GM12878 (cell line): ENCODE data around the gene FHL2. TPM values are rescaled to one million over a fixed set of nuclear protein-coding genes. Genes with fewer than 3 reads are reported as not detected.

Experiments
- ATAC-seq: fragments of 200-7000 bp; cut with Tn5 transposase; 3 replicates; pipeline ENCODE4 v1.9.1; 2020; ENCODE audit warnings: mild to moderate bottlenecking, moderate library complexity
- BruUV-seq: library from RNA; stranded (reverse); fragments of 400-500 nt; replicated peaks from 2 replicates; lab custom pipeline; 2021; lab: Mats Ljungman, UMichigan
- CTCF ChIA-PET: fragments of 300-600 bp; sonication (Branson Sonifier 250); formaldehyde crosslinking; extraction: SDS; loops from one replicate; lab custom pipeline; 2021; ENCODE audit warnings: inconsistent platforms; lab: Yijun Ruan, JAX
- POLR2A ChIA-PET: fragments of 350-600 bp; formaldehyde crosslinking; extraction: SDS; loops from one replicate; lab custom pipeline; 2021; ENCODE audit warnings: inconsistent platforms; lab: Charles Lee
- RAD21 ChIA-PET: fragments of 300-600 bp; sonication (Branson Sonifier 250); formaldehyde crosslinking; loops from one replicate; lab custom pipeline; 2023; ENCODE audit warnings: antibody characterized with exemption; ENCODE audit not compliant: unreplicated experiment; lab: Charles Lee
- SMC1A ChIA-PET: fragments of 300-600 bp; sonication (Branson Sonifier 250); formaldehyde crosslinking; loops from one replicate; lab custom pipeline; 2023; ENCODE audit not compliant: unreplicated experiment, uncharacterized antibody; lab: Charles Lee
- DNase-seq: peaks from one replicate; pipeline ENCODE4 v3.0.0-alpha.2; 2011; ENCODE audit warnings: low read depth, low spot score
- FAIRE-seq: peaks from 3 replicates; lab custom pipeline; 2011; peaks lifted over from hg19 to GRCh38; lab: Jason Lieb, UNC
- H2AFZ ChIP-seq: 2 replicates; pipeline ENCODE4 v1.6.0; 2011; ENCODE audit warnings: low read depth, low read length, control low read depth; ENCODE audit not compliant: control insufficient read depth
- H3K27ac ChIP-seq: 2 replicates; pipeline ENCODE4 v1.5.1; 2011; ENCODE audit warnings: control low read depth; ENCODE audit not compliant: control insufficient read depth, insufficient read depth
- H3K27me3 ChIP-seq, 2 experiments: replicated peaks in 1 of 2; 2 replicates each; pipeline versions ENCODE4 v1.6.0 to v1.6.1; 2011; ENCODE audit warnings: low read length in 1 of 2; ENCODE audit not compliant: control insufficient read depth in 2 of 2, insufficient read depth in 2 of 2
- H3K36me3 ChIP-seq, 2 experiments: 2 replicates each; pipeline ENCODE4 v1.5.1; 2011; ENCODE audit warnings: low read length in 1 of 2; ENCODE audit not compliant: control insufficient read depth in 2 of 2, insufficient read depth in 2 of 2
- H3K4me1 ChIP-seq: 2 replicates; pipeline ENCODE4 v1.6.1; 2011; ENCODE audit warnings: mild to moderate bottlenecking, low read length, moderate library complexity, mixed read lengths; ENCODE audit not compliant: control insufficient read depth, insufficient read depth
- H3K4me2 ChIP-seq: 2 replicates; pipeline ENCODE4 v1.6.0; 2011; ENCODE audit warnings: control low read depth; ENCODE audit not compliant: control insufficient read depth, insufficient read depth
- H3K4me3 ChIP-seq: fragments of 200-600 bp; sonication (generic); 2 replicates; pipeline ENCODE4 v1.5.1; 2016
- H3K79me2 ChIP-seq: 2 replicates; pipeline ENCODE4 v1.6.0; 2011; ENCODE audit warnings: low read length; ENCODE audit not compliant: control insufficient read depth, insufficient read depth
- H3K9ac ChIP-seq: 2 replicates; pipeline ENCODE4 v1.8.0; 2011; ENCODE audit warnings: low read length, control low read depth, mixed read lengths; ENCODE audit not compliant: control insufficient read depth, insufficient read depth
- H3K9me3 ChIP-seq: replicated peaks from 3 replicates; pipeline ENCODE4 v1.5.1; 2011; ENCODE audit warnings: mild to moderate bottlenecking, low read length; ENCODE audit not compliant: control insufficient read depth, insufficient read depth
- H4K20me1 ChIP-seq: 2 replicates; pipeline ENCODE4 v1.6.0; 2011; ENCODE audit not compliant: control insufficient read depth, insufficient read depth
- CBX3 ChIP-seq: fragments of 200-600 bp; sonication (generic); IDR thresholded peaks from 2 replicates; pipeline ENCODE4 v1.6.1; 2016; ENCODE audit warnings: low read depth, borderline replicate concordance
- DPF2 ChIP-seq: fragments of 450-650 bp; IDR thresholded peaks from 2 replicates; pipeline ENCODE4 v1.6.1; 2017; ENCODE audit warnings: mild to moderate bottlenecking
- KAT2A ChIP-seq: conservative IDR thresholded peaks from 2 replicates; pipeline ENCODE4 v1.6.1; 2011; ENCODE audit warnings: low read depth, low read length; ENCODE audit not compliant: control insufficient read depth
- NFXL1 ChIP-seq: fragments of 450-650 bp; IDR thresholded peaks from 2 replicates; pipeline ENCODE4 v1.6.1; 2017; ENCODE audit warnings: antibody characterized with exemption, mild to moderate bottlenecking, borderline replicate concordance
- RFX5 ChIP-seq: IDR thresholded peaks from 2 replicates; pipeline ENCODE4 v1.6.1; 2011; ENCODE audit warnings: low read depth, low read length, improper control_type of control experiment
- TCF12 ChIP-seq: IDR thresholded peaks from 2 replicates; pipeline ENCODE4 v1.6.1; 2011; ENCODE audit warnings: low read depth, mild to moderate bottlenecking, low read length
- WRNIP1 ChIP-seq: IDR thresholded peaks from 2 replicates; pipeline ENCODE4 v1.6.1; 2011; ENCODE audit warnings: low read depth, low read length, improper control_type of control experiment, borderline replicate concordance
- WGBS: methylation state at CpG from one replicate; pipeline ENCODE4 v1.1.6; 2016; ENCODE audit warnings: low lambda C conversion rate; ENCODE audit not compliant: insufficient replicate concordance, insufficient coverage; ENCODE audit errors: missing lambda C conversion rate; 5-methylcytosine and 5-hydroxymethylcytosine counted together
- in situ Hi-C: fragments of 300-500 bp; cut with MboI; formaldehyde crosslinking; loops from 9 replicates; pipeline ENCODE4 v1.14.3; 2018; ENCODE audit warnings: mixed read lengths
- intact Hi-C: fragments of 100-400 bp; cut with micrococcal nuclease; formaldehyde crosslinking; loops from one replicate; pipeline ENCODE4 v1.14.2; 2022; ENCODE audit not compliant: unreplicated experiment
- polyA plus RNA-seq, 11 experiments: library from polyadenylated mRNA; depleted of rRNA in 4 of 11; unstranded in 6 of 11; stranded (reverse) in 5 of 11; fragments of >200 nt; fragmentation: Nextera tagmentation in 4 of 11; fragmentation: Illumina TruSeq in 1 of 11; extraction: Ambion mirVana in 4 of 11; extraction: Trizol in 1 of 11; gene quantifications; 1 replicate in 1 of 11; 2 replicates in 10 of 11; pipeline versions ENCODE4 v1.2.1 to v1.2.3, GENCODE V29; 2011 to 2016; ENCODE audit warnings: inconsistent platforms in 2 of 11, missing spikeins in 2 of 11, low read depth in 1 of 11
- total RNA-seq, 4 experiments: library from RNA; depleted of rRNA in 3 of 4; stranded (reverse); fragments of >200 nt in 3 of 4; fragmentation: Illumina TruSeq in 1 of 4; extraction: Trizol in 1 of 4; gene quantifications; 2 replicates each; pipeline versions ENCODE4 v1.2.1 to v1.2.3, GENCODE V29; 2013 to 2021
- TF ChIP-seq, protein P1 (sequence below): IDR thresholded peaks from 2 replicates; pipeline ENCODE4 v1.6.1; 2011; ENCODE audit warnings: low read depth, low read length, improper control_type of control experiment, borderline replicate concordance
- TF ChIP-seq, protein P2 (sequence below): fragments of 450-650 bp; formaldehyde crosslinking; IDR thresholded peaks from 2 replicates; pipeline ENCODE4 v1.4.0; 2020; ENCODE audit warnings: mild to moderate bottlenecking, moderate library complexity
- TF ChIP-seq, protein P3 (sequence below): fragments of 450-650 bp; IDR thresholded peaks from 2 replicates; pipeline ENCODE4 v1.6.1; 2017; ENCODE audit warnings: mild to moderate bottlenecking
- TF ChIP-seq, protein P4 (sequence below): fragments of 450-650 bp; conservative IDR thresholded peaks from 2 replicates; pipeline ENCODE4 v1.6.1; 2017; ENCODE audit warnings: mild to moderate bottlenecking, moderate library complexity

Gene FHL2
- total and polyA plus RNA-seq, 10 of the 15 experiments (the other 5 are each of a cell fraction or from before 2014, with no cell fraction given), result 2.2 to 9.9 (median 4.5) TPM

DNA sequence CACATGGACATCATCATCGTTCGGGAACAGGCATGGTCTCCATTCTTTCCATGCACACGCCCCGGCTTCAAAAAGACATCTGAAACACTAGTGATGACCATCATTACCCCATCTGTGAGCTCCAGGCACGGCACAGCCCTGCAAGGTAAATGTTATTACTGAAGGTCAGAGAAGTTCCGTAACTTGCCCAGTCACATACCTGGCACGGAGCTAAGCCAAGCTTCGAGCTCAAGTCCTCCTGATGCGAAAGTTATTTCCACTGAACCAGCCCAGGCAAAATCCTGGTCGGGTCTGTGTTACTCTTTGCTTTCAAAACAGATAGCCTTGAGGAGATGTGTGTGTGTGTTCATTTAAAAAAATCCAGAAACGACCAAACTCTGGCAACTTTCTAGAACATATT lies 22.8 kb downstream of the FHL2 start:
- WGBS, result 61% methylated on average over 11 of the region's 11 CpGs

More for the DNA sequence above, 22.8 kb downstream of the FHL2 start:
- POLR2A ChIA-PET, result no interaction called here
- CTCF ChIA-PET, result no interaction called here
- no peaks in the 10 kb centered on the region for H3K27me3 ChIP-seq
- no peak overlapping the region for H3K27ac ChIP-seq
- DNase-seq (no peak), ATAC-seq (no peak), FAIRE-seq (no peak)
- intact Hi-C loops, result loop anchor here (10.0 kb wide), 1 partner anchor 369 kb away; the partner anchor contains the start of gene NCK2
- no peaks in the 10 kb centered on the region for H3K9me3 ChIP-seq
- RAD21 ChIA-PET, result no interaction called here
- peaks cover 13% of the 10 kb centered on the region for H3K4me1 ChIP-seq
- no TSS peak for BruUV-seq
- TF ChIP-seq CBX3 (no peak), WRNIP1 (no peak), RFX5 (no peak), TCF12 (no peak), NFXL1 (no peak), KAT2A (no peak), DPF2 (no peak)
- TF ChIP-seq, protein P1, sequence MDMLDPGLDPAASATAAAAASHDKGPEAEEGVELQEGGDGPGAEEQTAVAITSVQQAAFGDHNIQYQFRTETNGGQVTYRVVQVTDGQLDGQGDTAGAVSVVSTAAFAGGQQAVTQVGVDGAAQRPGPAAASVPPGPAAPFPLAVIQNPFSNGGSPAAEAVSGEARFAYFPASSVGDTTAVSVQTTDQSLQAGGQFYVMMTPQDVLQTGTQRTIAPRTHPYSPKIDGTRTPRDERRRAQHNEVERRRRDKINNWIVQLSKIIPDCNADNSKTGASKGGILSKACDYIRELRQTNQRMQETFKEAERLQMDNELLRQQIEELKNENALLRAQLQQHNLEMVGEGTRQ, result no peak
- TF ChIP-seq, protein P2, sequence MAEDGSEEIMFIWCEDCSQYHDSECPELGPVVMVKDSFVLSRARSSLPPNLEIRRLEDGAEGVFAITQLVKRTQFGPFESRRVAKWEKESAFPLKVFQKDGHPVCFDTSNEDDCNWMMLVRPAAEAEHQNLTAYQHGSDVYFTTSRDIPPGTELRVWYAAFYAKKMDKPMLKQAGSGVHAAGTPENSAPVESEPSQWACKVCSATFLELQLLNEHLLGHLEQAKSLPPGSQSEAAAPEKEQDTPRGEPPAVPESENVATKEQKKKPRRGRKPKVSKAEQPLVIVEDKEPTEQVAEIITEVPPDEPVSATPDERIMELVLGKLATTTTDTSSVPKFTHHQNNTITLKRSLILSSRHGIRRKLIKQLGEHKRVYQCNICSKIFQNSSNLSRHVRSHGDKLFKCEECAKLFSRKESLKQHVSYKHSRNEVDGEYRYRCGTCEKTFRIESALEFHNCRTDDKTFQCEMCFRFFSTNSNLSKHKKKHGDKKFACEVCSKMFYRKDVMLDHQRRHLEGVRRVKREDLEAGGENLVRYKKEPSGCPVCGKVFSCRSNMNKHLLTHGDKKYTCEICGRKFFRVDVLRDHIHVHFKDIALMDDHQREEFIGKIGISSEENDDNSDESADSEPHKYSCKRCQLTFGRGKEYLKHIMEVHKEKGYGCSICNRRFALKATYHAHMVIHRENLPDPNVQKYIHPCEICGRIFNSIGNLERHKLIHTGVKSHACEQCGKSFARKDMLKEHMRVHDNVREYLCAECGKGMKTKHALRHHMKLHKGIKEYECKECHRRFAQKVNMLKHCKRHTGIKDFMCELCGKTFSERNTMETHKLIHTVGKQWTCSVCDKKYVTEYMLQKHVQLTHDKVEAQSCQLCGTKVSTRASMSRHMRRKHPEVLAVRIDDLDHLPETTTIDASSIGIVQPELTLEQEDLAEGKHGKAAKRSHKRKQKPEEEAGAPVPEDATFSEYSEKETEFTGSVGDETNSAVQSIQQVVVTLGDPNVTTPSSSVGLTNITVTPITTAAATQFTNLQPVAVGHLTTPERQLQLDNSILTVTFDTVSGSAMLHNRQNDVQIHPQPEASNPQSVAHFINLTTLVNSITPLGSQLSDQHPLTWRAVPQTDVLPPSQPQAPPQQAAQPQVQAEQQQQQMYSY (CRISPR knock-in tag), result no peak
- TF ChIP-seq, protein P3, sequence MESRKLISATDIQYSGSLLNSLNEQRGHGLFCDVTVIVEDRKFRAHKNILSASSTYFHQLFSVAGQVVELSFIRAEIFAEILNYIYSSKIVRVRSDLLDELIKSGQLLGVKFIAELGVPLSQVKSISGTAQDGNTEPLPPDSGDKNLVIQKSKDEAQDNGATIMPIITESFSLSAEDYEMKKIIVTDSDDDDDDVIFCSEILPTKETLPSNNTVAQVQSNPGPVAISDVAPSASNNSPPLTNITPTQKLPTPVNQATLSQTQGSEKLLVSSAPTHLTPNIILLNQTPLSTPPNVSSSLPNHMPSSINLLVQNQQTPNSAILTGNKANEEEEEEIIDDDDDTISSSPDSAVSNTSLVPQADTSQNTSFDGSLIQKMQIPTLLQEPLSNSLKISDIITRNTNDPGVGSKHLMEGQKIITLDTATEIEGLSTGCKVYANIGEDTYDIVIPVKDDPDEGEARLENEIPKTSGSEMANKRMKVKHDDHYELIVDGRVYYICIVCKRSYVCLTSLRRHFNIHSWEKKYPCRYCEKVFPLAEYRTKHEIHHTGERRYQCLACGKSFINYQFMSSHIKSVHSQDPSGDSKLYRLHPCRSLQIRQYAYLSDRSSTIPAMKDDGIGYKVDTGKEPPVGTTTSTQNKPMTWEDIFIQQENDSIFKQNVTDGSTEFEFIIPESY, result no peak
- TF ChIP-seq, protein P4, sequence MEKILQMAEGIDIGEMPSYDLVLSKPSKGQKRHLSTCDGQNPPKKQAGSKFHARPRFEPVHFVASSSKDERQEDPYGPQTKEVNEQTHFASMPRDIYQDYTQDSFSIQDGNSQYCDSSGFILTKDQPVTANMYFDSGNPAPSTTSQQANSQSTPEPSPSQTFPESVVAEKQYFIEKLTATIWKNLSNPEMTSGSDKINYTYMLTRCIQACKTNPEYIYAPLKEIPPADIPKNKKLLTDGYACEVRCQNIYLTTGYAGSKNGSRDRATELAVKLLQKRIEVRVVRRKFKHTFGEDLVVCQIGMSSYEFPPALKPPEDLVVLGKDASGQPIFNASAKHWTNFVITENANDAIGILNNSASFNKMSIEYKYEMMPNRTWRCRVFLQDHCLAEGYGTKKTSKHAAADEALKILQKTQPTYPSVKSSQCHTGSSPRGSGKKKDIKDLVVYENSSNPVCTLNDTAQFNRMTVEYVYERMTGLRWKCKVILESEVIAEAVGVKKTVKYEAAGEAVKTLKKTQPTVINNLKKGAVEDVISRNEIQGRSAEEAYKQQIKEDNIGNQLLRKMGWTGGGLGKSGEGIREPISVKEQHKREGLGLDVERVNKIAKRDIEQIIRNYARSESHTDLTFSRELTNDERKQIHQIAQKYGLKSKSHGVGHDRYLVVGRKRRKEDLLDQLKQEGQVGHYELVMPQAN, result no peak
- no peak overlapping the region for H2AFZ ChIP-seq
- SMC1A ChIA-PET, result interaction anchor here (0.7 to 1.9 kb wide), 3 partner anchors 11 to 146 kb away, joined by 3 to 5 read pairs (median 3); no protein-coding TSS in a partner anchor
- no peaks in the 10 kb centered on the region for H4K20me1 ChIP-seq
- no peaks in the 10 kb centered on the region; the same call in none of the 2 replicates for H3K79me2 ChIP-seq
- H3K9ac ChIP-seq, result no peak overlapping the region
- H3K4me2 ChIP-seq, result no peak overlapping the region
- in situ Hi-C loops, result no loop called here
- no peak overlapping the region for H3K4me3 ChIP-seq
- no peaks in the 10 kb centered on the region for H3K36me3 ChIP-seq
